Epithelial cell of proximal tubule (primary cell): ENCODE measurements around the gene SYCE3. TPM values are rescaled to one million over a fixed set of nuclear protein-coding genes. Genes with fewer than 3 reads are reported as not detected.
A peak's percentile ranks its signal among the peaks of the same experiment; 100 is the strongest.

Experiments used
- DNase-seq: peaks from one replicate; pipeline ENCODE4 v3.0.0-alpha.2; 2011; ENCODE audit warnings: low read depth
- H3K4me3 ChIP-seq: 2 replicates; pipeline ENCODE4 v1.5.1; 2011; ENCODE audit warnings: low read depth, mild to moderate bottlenecking, low read length
- CTCF ChIP-seq: conservative IDR thresholded peaks from 2 replicates; pipeline ENCODE4 v1.5.1; 2012; ENCODE audit warnings: low read depth, mild to moderate bottlenecking, low read length
- total RNA-seq: library from RNA; depleted of rRNA; stranded (reverse); fragments of >200 nt; gene quantifications from 2 replicates; pipeline ENCODE4 v1.2.3, GENCODE V29; 2015

SYCE3 gene
- total RNA-seq, 1 donor from 2014 or later: 1.0 TPM

GRCh38 chr22:50530580-50530876 lies 32.2 kb downstream of the SYCE3 start:
- no peak for DNase-seq
- H3K4me3 ChIP-seq: peak overlapping the region; percentile 82
- TF ChIP-seq CTCF: no peak

- no peak for DNase-seq
- peak within 1 kb of the TSS; percentile 82 for H3K4me3 ChIP-seq
- TF ChIP-seq CTCF: no peak
These were observed 32.7 kb downstream of the SYCE3 start, which contains the start of gene TYMP for GRCh38 chr22:50529897-50530579. TYMP (minus strand) TSS chr22:50530012; CDS start chr22:50529709, 303 bp downstream.

- TF ChIP-seq CTCF: no peak
- H3K4me3 ChIP-seq: peak overlapping the region; percentile 82
- no peak for DNase-seq
These were observed 33.3 kb downstream of the SYCE3 start for GRCh38 chr22:50529416-50529896.

GRCh38 chr22:50528682-50529415 lies 33.9 kb downstream of the SYCE3 start:
- H3K4me3 ChIP-seq: peak overlapping the region; percentile 82
- no peak for TF ChIP-seq CTCF
- DNase-seq: no peak

- DNase-seq: no peak
- no peak for TF ChIP-seq CTCF
These were observed 34.6 kb downstream of the SYCE3 start for GRCh38 chr22:50527921-50528681.

GRCh38 chr22:50526834-50527801 lies 35.6 kb downstream of the SYCE3 start:
- no peak for DNase-seq
- no peak for TF ChIP-seq CTCF
- H3K4me3 ChIP-seq: peak overlapping the region; percentile 73

More at GRCh38 chr22:50527921-50528681, 34.6 kb downstream of the SYCE3 start:
- H3K4me3 ChIP-seq: peak overlapping the region; percentile 82
